Lower lobe of right lung (tissue), 2 donors: Measurements from ENCODE around the gene CNOT6. TPM values are rescaled to one million over a fixed set of nuclear protein-coding genes. Genes with fewer than 3 reads are reported as not detected.
"Not testable (repeated sequence)": the region's sequence is repeated elsewhere in the genome, so short reads cannot be mapped to it uniquely, and the experiment has no call there.

Experiments
- ATAC-seq, 2 donors: fragments of 200-7000 bp; cut with Tn5 transposase; one replicate each; pipeline ENCODE4 v1.9.1; 2020 to 2022; ENCODE audit warnings: mild to moderate bottlenecking in 2 of 2, moderate library complexity in 2 of 2
- DNase-seq: peaks from one replicate; pipeline ENCODE4 v3.0.0-alpha.2; 2020
- H3K27ac ChIP-seq: fragments of 200-600 bp; one replicate; pipeline ENCODE4 v1.8.0; 2022
- H3K27me3 ChIP-seq: fragments of 200-600 bp; one replicate; pipeline ENCODE4 v1.8.0; 2022; ENCODE audit warnings: low read depth
- H3K36me3 ChIP-seq: fragments of 200-600 bp; one replicate; pipeline ENCODE4 v1.8.0; 2022; ENCODE audit warnings: mild to moderate bottlenecking
- H3K4me1 ChIP-seq: fragments of 200-600 bp; one replicate; pipeline ENCODE4 v1.8.0; 2022
- H3K4me3 ChIP-seq: fragments of 200-600 bp; one replicate; pipeline ENCODE4 v1.8.0; 2022; ENCODE audit warnings: mild to moderate bottlenecking
- H3K9me3 ChIP-seq: fragments of 200-600 bp; one replicate; pipeline ENCODE4 v1.8.0; 2022
- intact Hi-C: fragments of 100-400 bp; cut with DNase I; formaldehyde crosslinking; loops from one replicate; pipeline ENCODE4 v1.11.0; 2022
- total RNA-seq: library from RNA; stranded (reverse); fragmentation: NEBNext Ultra II Directional; extraction: Animal tissue kit (Norgen Biotek cat#: 25700); gene quantifications from one replicate; pipeline ENCODE4 v1.2.1, GENCODE V29; 2021
- TF ChIP-seq, protein P1 (sequence below): fragments of 200-600 bp; IDR thresholded peaks from one replicate; pipeline ENCODE4 v1.8.0; 2022; ENCODE audit warnings: antibody characterized with exemption, mild to moderate bottlenecking
- donor health status: DM: no; HTN: yes; CAD: no; lungs with severe emphysema.

CNOT6 gene
- total RNA-seq, 1 donor from 2014 or later: 32.4 TPM

DNA sequence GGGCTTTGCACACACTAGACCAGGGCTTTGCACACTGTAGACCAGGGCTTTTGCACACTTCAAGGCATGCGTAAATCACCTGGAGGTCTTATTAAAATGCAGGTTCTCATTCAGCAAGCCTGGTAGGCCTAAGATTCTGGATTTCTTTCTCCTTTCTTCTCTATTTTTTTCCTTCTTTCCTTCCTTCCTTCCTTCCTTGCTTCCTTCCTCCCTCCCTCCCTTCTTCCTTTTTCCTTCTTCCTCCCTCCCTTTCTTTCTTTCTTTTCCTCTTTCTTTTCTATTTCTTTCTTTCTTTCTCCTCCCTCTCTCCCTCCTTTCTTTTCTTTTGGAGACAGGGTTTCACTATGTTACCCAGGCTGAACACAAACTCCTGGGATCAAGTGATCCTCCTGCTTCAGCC, 24.3 kb upstream of the CNOT6 start:
- H3K27ac ChIP-seq: no peak overlapping the region
- intact Hi-C loops: no loop called here
- DNase-seq (no peak), ATAC-seq (no peak)
- H3K4me1 ChIP-seq: peaks cover 23% of the 10 kb centered on the region
- H3K27me3 ChIP-seq: no peaks in the 10 kb centered on the region
- H3K4me3 ChIP-seq: no peak overlapping the region
- H3K9me3 ChIP-seq: no peaks in the 10 kb centered on the region
- H3K36me3 ChIP-seq: no peaks in the 10 kb centered on the region
- TF ChIP-seq, protein P1, sequence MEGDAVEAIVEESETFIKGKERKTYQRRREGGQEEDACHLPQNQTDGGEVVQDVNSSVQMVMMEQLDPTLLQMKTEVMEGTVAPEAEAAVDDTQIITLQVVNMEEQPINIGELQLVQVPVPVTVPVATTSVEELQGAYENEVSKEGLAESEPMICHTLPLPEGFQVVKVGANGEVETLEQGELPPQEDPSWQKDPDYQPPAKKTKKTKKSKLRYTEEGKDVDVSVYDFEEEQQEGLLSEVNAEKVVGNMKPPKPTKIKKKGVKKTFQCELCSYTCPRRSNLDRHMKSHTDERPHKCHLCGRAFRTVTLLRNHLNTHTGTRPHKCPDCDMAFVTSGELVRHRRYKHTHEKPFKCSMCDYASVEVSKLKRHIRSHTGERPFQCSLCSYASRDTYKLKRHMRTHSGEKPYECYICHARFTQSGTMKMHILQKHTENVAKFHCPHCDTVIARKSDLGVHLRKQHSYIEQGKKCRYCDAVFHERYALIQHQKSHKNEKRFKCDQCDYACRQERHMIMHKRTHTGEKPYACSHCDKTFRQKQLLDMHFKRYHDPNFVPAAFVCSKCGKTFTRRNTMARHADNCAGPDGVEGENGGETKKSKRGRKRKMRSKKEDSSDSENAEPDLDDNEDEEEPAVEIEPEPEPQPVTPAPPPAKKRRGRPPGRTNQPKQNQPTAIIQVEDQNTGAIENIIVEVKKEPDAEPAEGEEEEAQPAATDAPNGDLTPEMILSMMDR: no peak

DNA sequence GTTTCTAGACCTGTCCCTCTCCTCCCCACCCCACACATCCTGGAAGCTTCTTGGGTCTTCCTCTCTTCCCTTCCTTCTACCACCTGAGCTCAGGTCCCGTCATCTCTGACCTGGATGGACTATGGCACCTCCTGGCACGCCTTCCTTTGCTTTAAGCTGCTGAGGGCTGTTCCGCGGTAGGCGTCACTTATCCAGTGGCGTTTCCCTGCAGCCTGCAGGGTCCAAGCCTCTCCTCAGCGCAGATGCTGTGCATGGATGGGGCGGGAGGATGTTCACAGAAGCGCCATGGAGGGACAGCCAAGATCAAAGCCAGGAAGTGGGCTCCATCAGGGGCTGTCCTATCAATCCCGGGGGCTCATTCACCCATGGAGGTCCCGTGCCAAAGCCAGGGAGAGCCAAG, 23.8 kb upstream of the CNOT6 start:
- no peak for DNase-seq
- peaks cover 23% of the 10 kb centered on the region for H3K4me1 ChIP-seq
- H3K9me3 ChIP-seq: no peaks in the 10 kb centered on the region
- no peaks in the 10 kb centered on the region for H3K36me3 ChIP-seq
- intact Hi-C loops: no loop called here
- H3K4me3 ChIP-seq: no peak overlapping the region
- TF ChIP-seq, protein P1: no peak
- H3K27me3 ChIP-seq: no peaks in the 10 kb centered on the region
- no peak for ATAC-seq
- H3K27ac ChIP-seq: no peak overlapping the region

DNA sequence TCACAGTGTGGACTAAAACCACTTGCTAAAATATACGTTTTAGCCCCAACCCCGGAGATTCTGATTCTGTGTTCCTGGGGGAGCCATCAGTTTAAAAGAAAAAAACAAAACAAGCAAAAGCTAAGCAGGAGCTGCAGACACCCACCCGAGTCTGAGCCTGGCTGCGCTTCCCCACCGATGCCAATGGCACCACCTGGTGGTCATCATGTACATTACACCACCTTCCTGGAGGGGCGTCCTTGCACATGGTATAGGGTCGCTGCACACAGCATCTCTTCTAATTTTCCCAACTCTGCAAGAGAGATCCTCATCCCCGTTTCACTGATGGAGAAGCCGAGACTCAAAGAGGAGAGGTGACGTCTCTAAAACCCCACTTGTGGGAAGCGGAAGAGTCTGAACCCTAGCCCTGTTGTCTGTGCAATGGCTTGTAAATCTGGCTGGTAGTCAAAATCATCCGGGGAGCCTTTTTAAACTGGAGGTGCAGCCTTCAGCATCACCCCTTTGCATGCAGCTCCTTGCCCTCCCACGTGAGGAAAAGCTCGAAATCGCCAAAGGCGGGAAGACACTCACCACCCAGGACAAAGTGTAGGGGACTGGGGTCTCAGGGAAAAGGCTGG, 23.1 kb upstream of the CNOT6 start:
- intact Hi-C loops: no loop called here
- TF ChIP-seq, protein P1: peak; percentile 91
- H3K36me3 ChIP-seq: no peaks in the 10 kb centered on the region
- peak; percentile 67 for DNase-seq
- H3K27ac ChIP-seq: no peak overlapping the region
- no peaks in the 10 kb centered on the region for H3K9me3 ChIP-seq
- ATAC-seq: peak; percentile 50 to 57
- no peaks in the 10 kb centered on the region for H3K27me3 ChIP-seq
- H3K4me3 ChIP-seq: no peak overlapping the region
- peaks cover 23% of the 10 kb centered on the region for H3K4me1 ChIP-seq

DNA sequence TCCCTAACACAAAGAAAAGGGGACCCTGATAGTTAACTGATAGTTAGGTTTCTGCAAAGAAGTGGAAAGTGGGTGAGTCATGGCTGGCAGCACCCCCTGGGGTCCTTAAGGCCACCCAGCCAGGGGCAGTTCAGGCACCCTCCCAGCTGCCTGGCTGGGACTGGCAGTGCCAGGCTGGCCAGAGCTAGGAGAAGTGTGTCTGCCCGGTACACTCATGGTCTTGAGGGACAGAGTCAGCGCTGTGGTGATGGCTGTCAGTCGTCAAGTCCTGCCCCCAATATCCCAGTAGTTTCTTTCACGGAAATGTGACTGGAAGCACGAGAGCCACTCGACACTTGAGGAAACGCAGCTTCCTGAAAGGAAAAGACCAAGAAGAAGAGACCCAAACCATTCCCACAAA, 22.3 kb upstream of the CNOT6 start:
- Histone ChIP-seq H3K4me3 (no peak overlapping the region), H3K4me1 (peaks cover 23% of the 10 kb centered on the region), H3K27ac (no peak overlapping the region), H3K27me3 (no peaks in the 10 kb centered on the region), H3K9me3 (no peaks in the 10 kb centered on the region), H3K36me3 (no peaks in the 10 kb centered on the region)
- intact Hi-C loops: no loop called here
- ATAC-seq (no peak), DNase-seq (no peak)
- TF ChIP-seq, protein P1: no peak

DNA sequence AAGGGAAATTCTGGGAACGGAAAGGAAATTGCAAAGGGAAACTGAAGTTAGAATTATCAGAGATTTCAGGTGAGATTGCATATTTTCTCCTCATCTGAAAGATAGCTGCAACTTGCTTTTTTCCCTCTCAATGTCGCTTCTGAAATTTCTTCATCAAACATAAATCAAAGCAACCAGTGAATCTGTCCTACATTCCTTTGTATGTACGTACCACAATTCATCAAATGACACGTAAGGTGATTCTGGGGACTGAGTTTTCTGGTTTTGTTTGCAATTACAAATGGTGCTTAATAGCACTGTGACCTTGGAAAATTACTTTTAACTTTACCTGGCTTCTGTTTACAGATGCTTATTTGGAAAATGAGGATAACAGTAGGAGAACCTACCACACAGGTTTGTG, 21.9 kb upstream of the CNOT6 start:
- TF ChIP-seq, protein P1: no peak
- Histone ChIP-seq H3K4me1 (peaks cover 22% of the 10 kb centered on the region), H3K4me3 (no peak overlapping the region), H3K27me3 (no peaks in the 10 kb centered on the region), H3K36me3 (no peaks in the 10 kb centered on the region), H3K27ac (no peak overlapping the region), H3K9me3 (no peaks in the 10 kb centered on the region)
- intact Hi-C loops: no loop called here
- ATAC-seq (no peak), DNase-seq (no peak)

DNA sequence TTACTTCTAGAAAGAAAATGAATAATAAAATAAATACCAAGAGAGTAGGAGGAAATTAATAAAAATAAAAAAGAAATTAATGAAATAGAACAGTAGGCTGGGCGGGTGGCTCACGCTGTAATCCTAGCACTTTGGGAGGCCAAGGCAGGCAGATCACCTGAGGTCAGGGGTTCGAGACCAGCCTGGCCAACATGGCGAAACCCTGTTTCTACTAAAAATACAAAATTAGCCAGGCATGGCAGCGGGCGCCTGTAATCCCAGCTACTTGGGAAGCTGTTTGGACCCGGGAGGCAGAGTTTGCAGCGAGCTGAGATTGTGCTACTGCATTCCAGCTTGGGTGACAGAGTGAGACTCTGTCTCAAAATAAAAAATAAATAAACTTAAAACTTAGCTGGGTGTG, 20.8 kb upstream of the CNOT6 start:
- ATAC-seq, H3K4me3 ChIP-seq, H3K36me3 ChIP-seq, H3K9me3 ChIP-seq, H3K27me3 ChIP-seq, intact Hi-C loops, DNase-seq, H3K27ac ChIP-seq: not testable (repeated sequence)
- peaks cover 16% of the 10 kb centered on the region for H3K4me1 ChIP-seq
